ENCODE measurements around the gene RXRA. TPM values are rescaled to one million over a fixed set of nuclear protein-coding genes. Genes with fewer than 3 reads are reported as not detected.

Gene RXRA
- total RNA-seq, 1 experiment from 2014 or later: 31.6 TPM

DNA sequence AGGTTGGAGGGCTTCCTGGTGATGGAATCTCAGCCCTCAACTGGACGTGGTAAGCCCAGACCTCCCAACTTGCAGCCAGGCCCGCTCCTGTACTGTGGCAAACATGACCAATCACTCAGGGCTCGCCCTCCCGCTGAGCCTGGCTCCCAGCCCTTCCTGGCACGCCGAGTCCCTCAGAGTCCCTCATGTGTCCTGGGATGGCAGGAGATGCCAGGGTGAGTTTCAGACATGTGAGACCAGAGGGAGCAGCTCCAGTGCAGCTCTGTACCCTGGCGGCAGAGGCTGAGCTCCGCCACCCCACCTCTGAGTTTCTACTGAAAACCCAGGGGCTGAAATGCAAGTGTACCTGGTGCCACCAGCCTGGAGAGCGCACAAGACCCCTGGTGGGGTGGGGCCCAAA, 42.0 kb upstream of the RXRA start:
- Histone ChIP-seq H3K9me3 (ENCODE audit: control insufficient read depth, insufficient read depth, low read depth, low read length) (no peaks in the 10 kb centered on the region), H3K4me1 (ENCODE audit: control insufficient read depth, insufficient read depth, low read length) (no peaks in the 10 kb centered on the region), H3K36me3 (ENCODE audit: control insufficient read depth, insufficient read depth, low read length) (no peaks in the 10 kb centered on the region), H3K27me3 (ENCODE audit: control insufficient read depth, insufficient read depth, low read length) (no peaks in the 10 kb centered on the region), H3K4me3 (ENCODE audit: low read depth in 2 of 2, low read length in 2 of 2) (no peak overlapping the region), H3K27ac (ENCODE audit: low read length) (no peak overlapping the region)
- TF ChIP-seq SIN3A (IDR thresholded peaks at IDR 0.05; ENCODE audit: borderline replicate concordance, insufficient read depth, low read depth, low read length): no peak
- BruUV-seq (replicated peaks): no TSS peak
- DNase-seq (ENCODE audit: low read depth, low spot score) (no peak), ATAC-seq (no peak)
- intact Hi-C loops (cut with micrococcal nuclease; ENCODE audit: unreplicated experiment) (no loop called here), in situ Hi-C loops (cut with HindIII; ENCODE audit: low pct_unique_long_range_greater_than_20kb, low sequenced_read_pairs) (no loop called here)
- ChIA-PET POLR2A (no interaction called here), CTCF (no interaction called here)

- no TSS peak for BruUV-seq (replicated peaks)
- TF ChIP-seq CTCF (IDR thresholded peaks at IDR 0.05): no peak
- TF ChIP-seq TCF7L2 (IDR thresholded peaks at IDR 0.05; ENCODE audit: low read depth, low read length): no peak
- no peak for TF ChIP-seq SIN3A (IDR thresholded peaks at IDR 0.05; ENCODE audit: borderline replicate concordance, insufficient read depth, low read depth, low read length)
- TF ChIP-seq POLR2AphosphoS5 (IDR thresholded peaks at IDR 0.05; ENCODE audit: low read depth, low read length): no peak
- TF ChIP-seq, protein P1, sequence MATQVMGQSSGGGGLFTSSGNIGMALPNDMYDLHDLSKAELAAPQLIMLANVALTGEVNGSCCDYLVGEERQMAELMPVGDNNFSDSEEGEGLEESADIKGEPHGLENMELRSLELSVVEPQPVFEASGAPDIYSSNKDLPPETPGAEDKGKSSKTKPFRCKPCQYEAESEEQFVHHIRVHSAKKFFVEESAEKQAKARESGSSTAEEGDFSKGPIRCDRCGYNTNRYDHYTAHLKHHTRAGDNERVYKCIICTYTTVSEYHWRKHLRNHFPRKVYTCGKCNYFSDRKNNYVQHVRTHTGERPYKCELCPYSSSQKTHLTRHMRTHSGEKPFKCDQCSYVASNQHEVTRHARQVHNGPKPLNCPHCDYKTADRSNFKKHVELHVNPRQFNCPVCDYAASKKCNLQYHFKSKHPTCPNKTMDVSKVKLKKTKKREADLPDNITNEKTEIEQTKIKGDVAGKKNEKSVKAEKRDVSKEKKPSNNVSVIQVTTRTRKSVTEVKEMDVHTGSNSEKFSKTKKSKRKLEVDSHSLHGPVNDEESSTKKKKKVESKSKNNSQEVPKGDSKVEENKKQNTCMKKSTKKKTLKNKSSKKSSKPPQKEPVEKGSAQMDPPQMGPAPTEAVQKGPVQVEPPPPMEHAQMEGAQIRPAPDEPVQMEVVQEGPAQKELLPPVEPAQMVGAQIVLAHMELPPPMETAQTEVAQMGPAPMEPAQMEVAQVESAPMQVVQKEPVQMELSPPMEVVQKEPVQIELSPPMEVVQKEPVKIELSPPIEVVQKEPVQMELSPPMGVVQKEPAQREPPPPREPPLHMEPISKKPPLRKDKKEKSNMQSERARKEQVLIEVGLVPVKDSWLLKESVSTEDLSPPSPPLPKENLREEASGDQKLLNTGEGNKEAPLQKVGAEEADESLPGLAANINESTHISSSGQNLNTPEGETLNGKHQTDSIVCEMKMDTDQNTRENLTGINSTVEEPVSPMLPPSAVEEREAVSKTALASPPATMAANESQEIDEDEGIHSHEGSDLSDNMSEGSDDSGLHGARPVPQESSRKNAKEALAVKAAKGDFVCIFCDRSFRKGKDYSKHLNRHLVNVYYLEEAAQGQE (IDR thresholded peaks at IDR 0.05; ENCODE audit: insufficient read depth in 1 of 2, low read depth in 2 of 2, low read length in 1 of 2): no peak
- DNase-seq (ENCODE audit: low read depth, low spot score) (no peak), ATAC-seq (no peak)
- H3K27me3 ChIP-seq (ENCODE audit: control insufficient read depth, insufficient read depth, low read length): no peaks in the 10 kb centered on the region
- CTCF ChIA-PET: no interaction called here
- H3K27ac ChIP-seq (ENCODE audit: low read length): no peak overlapping the region
- no peaks in the 10 kb centered on the region for H3K36me3 ChIP-seq (ENCODE audit: control insufficient read depth, insufficient read depth, low read length)
- in situ Hi-C loops (cut with HindIII; ENCODE audit: low pct_unique_long_range_greater_than_20kb, low sequenced_read_pairs) (no loop called here), intact Hi-C loops (cut with micrococcal nuclease; ENCODE audit: unreplicated experiment) (no loop called here)
- H3K4me3 ChIP-seq (ENCODE audit: low read depth in 2 of 2, low read length in 2 of 2): no peak overlapping the region
- no peaks in the 10 kb centered on the region for H3K4me1 ChIP-seq (ENCODE audit: control insufficient read depth, insufficient read depth, low read length)
- no peaks in the 10 kb centered on the region for H3K9me3 ChIP-seq (ENCODE audit: control insufficient read depth, insufficient read depth, low read depth, low read length)
- POLR2A ChIA-PET: interaction anchor here (0.5 kb wide), 1 partner anchor 12 kb away, joined by 3 read pairs; no protein-coding TSS in a partner anchor
These were observed 41.5 kb upstream of the RXRA start for GRCh38 chr9:134284741-134285140.

DNA sequence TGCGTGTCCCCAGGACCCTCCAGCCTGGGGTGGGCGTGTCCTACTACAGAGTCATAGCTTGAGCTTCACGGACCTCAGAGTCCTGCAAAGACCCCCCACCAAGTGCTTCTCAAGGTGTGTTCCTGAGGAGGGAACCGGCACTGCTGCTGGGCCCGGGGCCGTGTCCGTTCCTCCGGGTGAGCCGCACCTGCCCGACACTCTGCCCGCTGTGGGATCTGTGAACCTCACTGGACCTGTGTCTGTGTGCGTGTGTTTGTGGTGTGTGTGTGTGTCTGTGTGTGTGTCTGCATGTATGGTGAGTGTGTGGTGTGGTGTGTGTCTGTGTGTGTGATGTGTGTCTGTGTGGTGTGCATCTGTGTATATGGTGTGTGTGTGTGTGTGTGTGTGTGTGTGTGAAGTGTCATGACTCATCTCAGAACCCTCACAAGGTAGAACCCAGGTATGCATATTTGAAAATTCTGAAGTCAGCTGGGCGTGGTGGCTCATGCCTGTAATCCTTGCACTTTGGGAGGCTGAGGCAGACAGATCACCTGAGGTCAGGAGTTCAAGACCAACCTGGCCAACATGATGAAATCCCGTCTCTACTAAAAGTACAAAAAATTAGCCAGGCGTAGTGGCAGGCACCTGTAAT, 40.9 kb upstream of the RXRA start:
- H3K9me3 ChIP-seq (ENCODE audit: control insufficient read depth, insufficient read depth, low read depth, low read length): no peaks in the 10 kb centered on the region
- no peaks in the 10 kb centered on the region for H3K4me1 ChIP-seq (ENCODE audit: control insufficient read depth, insufficient read depth, low read length)
- TF ChIP-seq TCF7L2 (IDR thresholded peaks at IDR 0.05; ENCODE audit: low read depth, low read length): no peak
- TF ChIP-seq, protein P1 (IDR thresholded peaks at IDR 0.05; ENCODE audit: insufficient read depth in 1 of 2, low read depth in 2 of 2, low read length in 1 of 2): no peak
- TF ChIP-seq CTCF (IDR thresholded peaks at IDR 0.05): no peak
- no peak for TF ChIP-seq POLR2AphosphoS5 (IDR thresholded peaks at IDR 0.05; ENCODE audit: low read depth, low read length)
- no peak for TF ChIP-seq SIN3A (IDR thresholded peaks at IDR 0.05; ENCODE audit: borderline replicate concordance, insufficient read depth, low read depth, low read length)
- CTCF ChIA-PET: no interaction called here
- DNase-seq (ENCODE audit: low read depth, low spot score) (no peak), ATAC-seq (no peak)
- in situ Hi-C loops (cut with HindIII; ENCODE audit: low pct_unique_long_range_greater_than_20kb, low sequenced_read_pairs): no loop called here
- no TSS peak for BruUV-seq (replicated peaks)
- H3K36me3 ChIP-seq (ENCODE audit: control insufficient read depth, insufficient read depth, low read length): no peaks in the 10 kb centered on the region
- H3K27ac ChIP-seq (ENCODE audit: low read length): no peak overlapping the region
- no peak overlapping the region for H3K4me3 ChIP-seq (ENCODE audit: low read depth in 2 of 2, low read length in 2 of 2)
- POLR2A ChIA-PET: interaction anchor here (0.5 kb wide), 1 partner anchor 12 kb away, joined by 3 read pairs; no protein-coding TSS in a partner anchor
- intact Hi-C loops (cut with micrococcal nuclease; ENCODE audit: unreplicated experiment): no loop called here
- no peaks in the 10 kb centered on the region for H3K27me3 ChIP-seq (ENCODE audit: control insufficient read depth, insufficient read depth, low read length)

All from Panc1 (cell line).